GM21423 (cell line): Measurements from ENCODE around the gene PDIA2.

Experiments used
- ATAC-seq: cut with Tn5 transposase; IDR thresholded peaks from one replicate; pipeline ENCODE4 v1.9.1; 2021; ENCODE audit warnings: mild to moderate bottlenecking, moderate library complexity; ENCODE audit not compliant: unreplicated experiment

Gene PDIA2

GRCh38 chr16:296276-296675 is 13.3 kb downstream of the PDIA2 start:
- no peak for ATAC-seq

- ATAC-seq: no peak
Observed at GRCh38 chr16:296806-297510, 14.0 kb downstream of the PDIA2 start.

GRCh38 chr16:297832-298231 is 14.9 kb downstream of the PDIA2 start:
- ATAC-seq: no peak

- ATAC-seq: no peak
Observed at GRCh38 chr16:301235-301634, 18.3 kb downstream of the PDIA2 start.

GRCh38 chr16:301950-302349 is 19.0 kb downstream of the PDIA2 start:
- ATAC-seq: no peak

- ATAC-seq: no peak
Observed at GRCh38 chr16:303760-304505, 21.0 kb downstream of the PDIA2 start.

GRCh38 chr16:305916-306626 is 23.1 kb downstream of the PDIA2 start:
- ATAC-seq: no peak

- no peak for ATAC-seq
Observed at GRCh38 chr16:306911-307370, 24.0 kb downstream of the PDIA2 start.

GRCh38 chr16:307691-308312 is 24.8 kb downstream of the PDIA2 start:
- no peak for ATAC-seq

GRCh38 chr16:309476-309875 is 26.5 kb downstream of the PDIA2 start:
- ATAC-seq: no peak

- ATAC-seq: no peak
Observed at GRCh38 chr16:311725-312124, 28.8 kb downstream of the PDIA2 start.

- no peak for ATAC-seq
Observed at GRCh38 chr16:314351-314750, 31.4 kb downstream of the PDIA2 start.

GRCh38 chr16:314795-315299 is 31.9 kb downstream of the PDIA2 start:
- no peak for ATAC-seq

- ATAC-seq: no peak
Observed at GRCh38 chr16:316741-317464, 33.9 kb downstream of the PDIA2 start.

- ATAC-seq: no peak
Observed at GRCh38 chr16:317583-317982, 34.6 kb downstream of the PDIA2 start.

GRCh38 chr16:318628-319027 is 35.7 kb downstream of the PDIA2 start:
- ATAC-seq: no peak

- ATAC-seq: no peak
Observed at GRCh38 chr16:320206-320605, 37.2 kb downstream of the PDIA2 start.

- no peak for ATAC-seq
Observed at GRCh38 chr16:321532-321931, 38.6 kb downstream of the PDIA2 start.

- ATAC-seq: no peak
Observed at GRCh38 chr16:322476-323143, 39.6 kb downstream of the PDIA2 start.

GRCh38 chr16:324201-324450 is 41.2 kb downstream of the PDIA2 start:
- no peak for ATAC-seq
